Measurements from ENCODE around the gene PAH. TPM values are rescaled to one million over a fixed set of nuclear protein-coding genes. Genes with fewer than 3 reads are reported as not detected.

Gene PAH
- total and polyA plus RNA-seq, 10 of the 15 experiments (the other 5 are each of a cell fraction or from before 2014, with no cell fraction given): 0.20 to 4.8 (median 0.55) TPM; not detected in 1

GRCh38 chr12:102962532-102962931 lies 45.5 kb upstream of the PAH start:
- RAD21 ChIA-PET (ENCODE audit: unreplicated experiment): interaction anchor here (0.7 to 5.6 kb wide), 14 partner anchors 10 to 543 kb away, joined by 3 to 54 read pairs (median 4); no protein-coding TSS in a partner anchor
- in situ Hi-C loops (cut with MboI): no loop called here
- CTCF ChIA-PET: interaction anchor here (0.6 to 2.2 kb wide), 8 partner anchors 14 to 534 kb away, joined by 3 to 9 read pairs (median 4); no protein-coding TSS in a partner anchor
- TF ChIP-seq RAD51 (IDR thresholded peaks at IDR 0.05) (no peak), RFX5 (IDR thresholded peaks at IDR 0.05; ENCODE audit: low read depth, low read length) (no peak), LARP7 (IDR thresholded peaks at IDR 0.05) (no peak), CREB1 (IDR thresholded peaks at IDR 0.05; ENCODE audit: low read depth) (no peak), STAT3 (IDR thresholded peaks at IDR 0.05; ENCODE audit: low read depth, low read length) (no peak), USF2 (IDR thresholded peaks at IDR 0.05; ENCODE audit: borderline replicate concordance, low read depth, low read length) (no peak), ZBTB40 (IDR thresholded peaks at IDR 0.05; ENCODE audit: borderline replicate concordance) (no peak), ESRRA (IDR thresholded peaks at IDR 0.05; ENCODE audit: low read length) (no peak), WRNIP1 (IDR thresholded peaks at IDR 0.05; ENCODE audit: borderline replicate concordance, low read depth, low read length) (no peak), NR2F1 (conservative IDR thresholded peaks at IDR 0.05) (no peak), ZBTB33 (IDR thresholded peaks at IDR 0.05) (no peak)
- TF ChIP-seq, protein P1, sequence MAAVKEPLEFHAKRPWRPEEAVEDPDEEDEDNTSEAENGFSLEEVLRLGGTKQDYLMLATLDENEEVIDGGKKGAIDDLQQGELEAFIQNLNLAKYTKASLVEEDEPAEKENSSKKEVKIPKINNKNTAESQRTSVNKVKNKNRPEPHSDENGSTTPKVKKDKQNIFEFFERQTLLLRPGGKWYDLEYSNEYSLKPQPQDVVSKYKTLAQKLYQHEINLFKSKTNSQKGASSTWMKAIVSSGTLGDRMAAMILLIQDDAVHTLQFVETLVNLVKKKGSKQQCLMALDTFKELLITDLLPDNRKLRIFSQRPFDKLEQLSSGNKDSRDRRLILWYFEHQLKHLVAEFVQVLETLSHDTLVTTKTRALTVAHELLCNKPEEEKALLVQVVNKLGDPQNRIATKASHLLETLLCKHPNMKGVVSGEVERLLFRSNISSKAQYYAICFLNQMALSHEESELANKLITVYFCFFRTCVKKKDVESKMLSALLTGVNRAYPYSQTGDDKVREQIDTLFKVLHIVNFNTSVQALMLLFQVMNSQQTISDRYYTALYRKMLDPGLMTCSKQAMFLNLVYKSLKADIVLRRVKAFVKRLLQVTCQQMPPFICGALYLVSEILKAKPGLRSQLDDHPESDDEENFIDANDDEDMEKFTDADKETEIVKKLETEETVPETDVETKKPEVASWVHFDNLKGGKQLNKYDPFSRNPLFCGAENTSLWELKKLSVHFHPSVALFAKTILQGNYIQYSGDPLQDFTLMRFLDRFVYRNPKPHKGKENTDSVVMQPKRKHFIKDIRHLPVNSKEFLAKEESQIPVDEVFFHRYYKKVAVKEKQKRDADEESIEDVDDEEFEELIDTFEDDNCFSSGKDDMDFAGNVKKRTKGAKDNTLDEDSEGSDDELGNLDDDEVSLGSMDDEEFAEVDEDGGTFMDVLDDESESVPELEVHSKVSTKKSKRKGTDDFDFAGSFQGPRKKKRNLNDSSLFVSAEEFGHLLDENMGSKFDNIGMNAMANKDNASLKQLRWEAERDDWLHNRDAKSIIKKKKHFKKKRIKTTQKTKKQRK (IDR thresholded peaks at IDR 0.05; ENCODE audit: low read depth, low read length): no peak
- TF ChIP-seq, protein P2, sequence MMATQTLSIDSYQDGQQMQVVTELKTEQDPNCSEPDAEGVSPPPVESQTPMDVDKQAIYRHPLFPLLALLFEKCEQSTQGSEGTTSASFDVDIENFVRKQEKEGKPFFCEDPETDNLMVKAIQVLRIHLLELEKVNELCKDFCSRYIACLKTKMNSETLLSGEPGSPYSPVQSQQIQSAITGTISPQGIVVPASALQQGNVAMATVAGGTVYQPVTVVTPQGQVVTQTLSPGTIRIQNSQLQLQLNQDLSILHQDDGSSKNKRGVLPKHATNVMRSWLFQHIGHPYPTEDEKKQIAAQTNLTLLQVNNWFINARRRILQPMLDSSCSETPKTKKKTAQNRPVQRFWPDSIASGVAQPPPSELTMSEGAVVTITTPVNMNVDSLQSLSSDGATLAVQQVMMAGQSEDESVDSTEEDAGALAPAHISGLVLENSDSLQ (IDR thresholded peaks at IDR 0.05): no peak

More at GRCh38 chr12:102962532-102962931, 45.5 kb upstream of the PAH start:
- no peak overlapping the region for H2AFZ ChIP-seq (ENCODE audit: control insufficient read depth, low read depth, low read length)
- no peaks in the 10 kb centered on the region for H3K79me2 ChIP-seq (ENCODE audit: control insufficient read depth, insufficient read depth, low read length)
- H3K9me3 ChIP-seq (replicated peaks; ENCODE audit: control insufficient read depth, insufficient read depth, low read length): peaks cover 8% of the 10 kb centered on the region
- intact Hi-C loops (cut with micrococcal nuclease; ENCODE audit: unreplicated experiment): no loop called here
- no peak overlapping the region; the same call in 1 of the 2 replicates for H3K4me3 ChIP-seq
- BruUV-seq (replicated peaks): no TSS peak
- peaks cover 0 to 28% of the 10 kb centered on the region in 2 experiments; a peak in 2 of 4 replicates for H3K27me3 ChIP-seq (replicated peaks in 1 of 2; ENCODE audit: control insufficient read depth in 2 of 2, insufficient read depth in 2 of 2, low read length in 1 of 2)
- no peak overlapping the region for H3K9ac ChIP-seq (ENCODE audit: control insufficient read depth, insufficient read depth, low read length)
- ChIA-PET POLR2A (interaction anchor here (1.2 to 1.7 kb wide), 4 partner anchors 12 to 218 kb away, joined by 3 to 6 read pairs (median 4); no protein-coding TSS in a partner anchor), SMC1A (ENCODE audit: uncharacterized antibody, unreplicated experiment) (interaction anchor here (0.7 to 5.9 kb wide), 19 partner anchors 12 to 586 kb away, joined by 3 to 39 read pairs (median 4); no protein-coding TSS in a partner anchor)
- DNase-seq (ENCODE audit: low read depth, low spot score) (no peak), FAIRE-seq (no peak), ATAC-seq (no peak)
- H3K27ac ChIP-seq (ENCODE audit: control insufficient read depth, insufficient read depth): no peak overlapping the region
- no peaks in the 10 kb centered on the region for H3K36me3 ChIP-seq (ENCODE audit: control insufficient read depth in 2 of 2, insufficient read depth in 2 of 2, low read length in 1 of 2)
- WGBS (ENCODE audit: insufficient coverage, insufficient replicate concordance, low lambda C conversion rate, missing lambda C conversion rate): 19% methylated on average over 11 of the region's 11 CpGs
- H3K4me2 ChIP-seq (ENCODE audit: control insufficient read depth, insufficient read depth): no peak overlapping the region
- H4K20me1 ChIP-seq (ENCODE audit: control insufficient read depth, insufficient read depth): no peaks in the 10 kb centered on the region
- peaks cover 5% of the 10 kb centered on the region; the same call in 1 of the 2 replicates for H3K4me1 ChIP-seq (ENCODE audit: control insufficient read depth, insufficient read depth, low read length)

Data from GM12878 (cell line).